A172 (cell line): Measurements from ENCODE around the gene SPSB1. TPM values are rescaled to one million over a fixed set of nuclear protein-coding genes. Genes with fewer than 3 reads are reported as not detected.

Source experiments
- DNase-seq: peaks from one replicate; pipeline ENCODE4 v3.0.0-alpha.2; 2015; ENCODE audit warnings: low spot score
- total RNA-seq: library from RNA; depleted of rRNA; stranded (reverse); fragments of >200 nt; shearing (Covaris generic); gene quantifications from 2 replicates; pipeline ENCODE4 v1.2.3, GENCODE V29; 2014

Gene SPSB1
- total RNA-seq, 1 experiment from 2014 or later, result 8.7 TPM

DNA sequence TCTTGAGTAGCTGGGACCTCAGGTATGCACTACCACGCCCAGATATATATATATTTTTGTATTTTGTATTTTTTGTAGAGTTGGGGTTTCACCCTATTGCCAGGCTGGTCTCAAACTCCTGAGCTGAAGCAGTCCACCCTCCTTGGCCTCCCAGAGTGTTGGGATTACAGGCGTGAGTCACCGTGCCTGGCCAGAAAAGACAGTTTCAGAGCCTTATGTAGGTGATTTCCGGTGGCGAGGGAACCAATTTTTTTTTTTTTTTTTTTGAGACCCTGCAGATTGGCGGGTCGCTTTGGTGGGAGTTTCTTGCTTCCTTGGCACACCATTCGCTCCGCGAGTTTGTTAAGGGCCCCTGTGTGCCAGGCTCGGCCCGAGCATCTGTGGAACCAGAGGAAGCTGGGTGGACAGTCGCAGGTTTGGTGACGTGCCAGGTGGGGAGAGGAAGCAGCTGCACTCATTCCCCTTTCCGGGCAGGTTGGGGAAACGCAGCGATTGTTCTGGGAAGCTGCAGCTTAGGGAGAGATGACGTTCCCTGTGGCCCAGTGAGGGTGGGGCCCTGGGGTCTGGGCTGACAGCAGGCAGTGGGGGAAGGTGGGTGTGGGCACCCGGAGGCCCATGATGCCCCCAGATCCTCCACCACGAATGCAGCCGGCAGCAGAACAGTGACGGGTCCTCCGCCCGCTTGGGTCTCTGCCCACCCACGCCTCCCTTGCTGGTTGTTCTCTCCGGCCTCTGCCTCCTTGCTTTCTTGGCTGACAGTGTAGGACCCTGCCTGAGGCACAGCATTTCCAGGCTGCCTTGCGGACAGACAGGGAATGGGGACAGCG, 25.1 kb downstream of the SPSB1 start:
- DNase-seq, result peak; percentile 68

GRCh38 chr1:9319208-9319788, 26.6 kb downstream of the SPSB1 start:
- no peak for DNase-seq

- no peak for DNase-seq
Measured at GRCh38 chr1:9319789-9320519, 27.3 kb downstream of the SPSB1 start.

DNA sequence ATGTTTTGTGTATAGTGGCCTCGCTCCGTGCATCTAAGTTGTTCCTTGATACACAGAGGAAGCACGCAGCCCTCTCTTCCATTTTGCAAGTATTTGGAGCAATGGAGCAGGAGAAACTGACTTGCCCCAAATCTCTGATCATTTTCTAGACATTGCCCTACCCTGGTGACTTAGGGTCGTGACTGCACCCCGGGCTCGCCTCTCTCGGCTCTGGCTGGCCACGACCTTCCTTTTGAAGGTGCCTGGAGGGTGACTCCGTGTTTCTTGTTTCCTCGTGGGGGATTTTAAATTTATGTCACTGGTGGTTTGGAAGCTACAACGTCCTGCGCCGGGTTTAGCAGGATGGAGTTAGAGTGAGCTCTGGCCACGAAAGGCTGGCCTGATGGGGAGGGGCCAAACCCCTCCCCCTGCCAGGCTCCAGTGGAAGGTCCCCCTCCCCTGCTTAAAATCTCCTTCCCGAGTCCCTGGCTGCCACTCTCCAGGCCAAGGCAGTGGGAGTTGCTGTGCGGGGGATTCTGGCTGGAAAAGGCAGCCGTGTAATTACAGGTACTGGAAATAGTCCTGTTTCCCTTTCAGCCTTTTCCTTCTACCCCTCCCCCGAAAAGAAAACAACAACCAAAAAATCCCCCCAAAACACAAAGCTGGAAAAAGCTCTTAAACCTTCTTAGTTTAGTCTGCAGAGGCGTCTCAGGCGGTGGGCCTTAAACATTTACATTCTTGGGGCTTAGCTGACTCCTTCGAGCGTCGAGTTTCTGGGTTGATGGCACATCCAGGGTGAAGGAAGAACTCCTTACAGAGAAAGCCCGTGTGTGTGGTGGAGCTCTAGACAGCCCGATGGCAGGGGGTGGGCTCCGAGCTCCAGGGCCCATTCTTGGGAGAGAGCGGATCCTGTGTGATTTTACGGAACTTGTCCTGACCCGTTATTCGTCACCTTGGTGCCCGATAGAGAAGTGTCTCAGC, 28.1 kb downstream of the SPSB1 start:
- no peak for DNase-seq

- DNase-seq, result peak; percentile 72
Measured at GRCh38 chr1:9321480-9321849, 28.8 kb downstream of the SPSB1 start.

DNA sequence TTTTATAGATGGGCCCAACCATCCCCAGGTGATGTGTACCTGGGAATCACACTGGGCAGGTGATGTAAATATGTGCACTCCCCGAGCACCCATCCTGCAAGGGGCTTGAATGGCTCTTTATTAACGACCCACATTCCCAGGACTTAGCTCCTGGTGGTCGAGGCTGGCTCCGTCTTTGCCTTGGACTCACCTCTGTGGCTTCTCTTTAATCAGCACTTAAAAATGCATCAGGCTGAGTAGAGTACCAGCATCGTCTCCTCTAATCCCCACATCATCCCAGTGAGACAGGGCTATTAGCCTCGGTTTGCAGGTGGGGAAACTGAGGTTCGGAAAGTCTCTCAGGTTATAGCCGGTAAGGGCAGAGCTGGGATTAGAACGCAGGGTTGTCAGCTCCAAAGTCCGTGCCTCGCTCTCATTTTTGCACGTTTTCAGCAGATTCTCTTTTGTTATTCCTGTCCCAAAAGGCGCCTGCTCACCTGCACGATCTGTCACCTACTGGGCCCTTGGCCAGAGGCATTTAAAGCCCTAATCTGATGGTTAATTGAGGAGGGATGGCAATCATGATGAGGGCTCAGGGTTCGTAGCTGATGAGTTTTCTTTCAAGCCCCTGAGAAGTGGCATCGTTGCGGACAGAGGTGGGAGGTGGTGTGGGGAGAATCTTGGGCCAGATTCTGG, 29.4 kb downstream of the SPSB1 start:
- DNase-seq, result no peak

DNA sequence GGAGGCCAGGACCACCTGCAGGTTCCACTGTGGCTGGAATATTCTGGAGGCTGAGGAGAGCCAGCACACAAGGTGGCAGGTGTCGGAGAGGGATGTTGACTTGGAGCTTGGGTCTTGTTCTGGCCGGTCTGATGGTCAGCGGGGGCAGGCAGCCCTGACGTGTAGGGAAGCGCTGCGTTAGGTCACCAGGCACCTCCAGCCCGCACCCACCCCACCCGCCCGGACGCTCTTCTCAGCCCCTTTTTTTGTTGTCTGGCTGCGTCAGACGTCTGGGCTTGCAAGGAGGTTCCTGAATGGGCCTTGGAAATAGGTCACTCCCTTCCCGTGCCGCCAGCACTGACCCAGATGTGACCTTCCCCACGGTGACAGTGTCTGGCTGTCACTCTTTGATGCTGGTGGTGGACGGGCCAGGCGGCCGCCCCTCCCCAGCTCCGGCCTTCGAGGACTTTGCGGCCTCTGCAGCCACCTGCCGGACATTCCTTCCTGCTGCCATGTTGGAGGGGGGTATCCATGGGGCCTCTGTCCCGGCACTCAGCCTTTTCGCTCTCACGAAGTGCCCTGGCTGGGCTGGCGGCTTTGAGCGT, 30.1 kb downstream of the SPSB1 start:
- no peak for DNase-seq

GRCh38 chr1:9324246-9325096, 31.8 kb downstream of the SPSB1 start:
- no peak for DNase-seq

GRCh38 chr1:9326596-9326995, 33.9 kb downstream of the SPSB1 start:
- DNase-seq, result no peak

GRCh38 chr1:9328201-9328600, 35.5 kb downstream of the SPSB1 start:
- no peak for DNase-seq

DNA sequence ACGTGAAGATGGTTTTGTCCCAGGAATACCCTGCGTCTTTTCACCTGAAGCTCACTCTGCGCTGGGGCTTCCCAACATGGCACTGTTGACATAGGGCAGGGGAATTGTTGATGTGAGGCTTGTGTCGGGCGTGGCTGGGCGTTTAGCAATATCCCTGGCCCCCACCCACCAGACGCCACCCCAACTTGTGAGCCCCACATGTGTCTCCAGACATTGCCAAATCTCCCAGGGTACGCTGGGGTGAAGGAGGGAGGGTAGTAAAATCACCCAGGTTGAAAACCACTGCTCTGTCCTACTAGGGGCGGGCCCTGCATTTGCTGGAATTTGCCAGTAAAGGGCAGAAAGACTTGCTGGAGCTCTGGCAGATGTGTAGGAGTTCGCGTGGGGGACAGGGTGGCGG, 36.0 kb downstream of the SPSB1 start:
- DNase-seq, result no peak

DNA sequence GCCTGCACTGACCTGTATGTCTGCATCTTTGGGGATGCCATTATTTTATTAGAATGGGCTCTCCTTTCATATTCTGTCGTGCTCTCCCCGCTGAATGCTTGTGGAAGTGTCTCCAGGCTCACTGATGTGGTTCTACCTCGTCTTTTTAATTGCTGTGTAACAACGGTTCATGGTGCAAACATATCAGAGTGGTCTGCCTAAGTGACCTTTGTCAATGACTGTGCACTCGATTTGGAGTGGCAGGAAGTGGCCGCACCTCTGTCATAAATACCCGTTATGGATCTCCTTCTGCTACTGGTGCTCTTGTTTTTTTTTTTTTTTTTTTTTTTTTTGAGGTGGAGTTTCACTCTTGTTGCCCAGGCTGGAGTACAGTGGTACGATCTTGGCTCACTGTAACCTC, 38.3 kb downstream of the SPSB1 start:
- no peak for DNase-seq

- DNase-seq, result no peak
Measured at GRCh38 chr1:9331558-9332346, 39.1 kb downstream of the SPSB1 start.

DNA sequence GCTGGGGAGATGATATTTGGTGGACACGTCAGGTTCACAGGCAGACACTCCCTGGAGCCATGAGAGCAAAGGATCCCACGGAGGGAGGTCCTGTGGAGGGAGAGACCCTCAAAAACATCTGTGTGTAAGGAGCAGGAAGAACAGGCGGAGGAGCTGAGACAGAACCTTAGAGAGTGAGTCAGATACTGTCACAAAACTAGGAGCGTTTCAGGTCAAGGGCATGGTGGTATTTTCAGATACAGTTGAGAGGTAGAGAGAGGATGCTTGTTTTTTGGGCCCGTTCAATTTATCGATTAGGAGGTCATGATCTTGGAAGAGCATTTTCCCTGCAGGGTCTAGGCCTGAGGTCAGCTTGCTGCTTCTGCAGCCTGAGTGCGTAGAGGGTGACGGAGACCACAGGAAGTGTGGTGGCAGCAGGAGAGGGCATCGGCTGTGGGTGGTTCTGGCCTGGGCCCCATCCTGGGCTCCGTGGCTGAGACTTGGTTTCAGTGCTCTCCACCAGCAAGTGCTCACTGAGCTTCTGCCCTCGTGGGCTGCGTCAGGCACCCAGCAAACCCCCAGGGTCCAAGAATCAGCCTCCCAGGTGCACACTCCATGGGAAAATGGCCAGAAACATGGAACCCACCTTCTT, 39.9 kb downstream of the SPSB1 start:
- no peak for DNase-seq

- DNase-seq, result no peak
Measured at GRCh38 chr1:9338397-9339246, 45.9 kb downstream of the SPSB1 start.

DNA sequence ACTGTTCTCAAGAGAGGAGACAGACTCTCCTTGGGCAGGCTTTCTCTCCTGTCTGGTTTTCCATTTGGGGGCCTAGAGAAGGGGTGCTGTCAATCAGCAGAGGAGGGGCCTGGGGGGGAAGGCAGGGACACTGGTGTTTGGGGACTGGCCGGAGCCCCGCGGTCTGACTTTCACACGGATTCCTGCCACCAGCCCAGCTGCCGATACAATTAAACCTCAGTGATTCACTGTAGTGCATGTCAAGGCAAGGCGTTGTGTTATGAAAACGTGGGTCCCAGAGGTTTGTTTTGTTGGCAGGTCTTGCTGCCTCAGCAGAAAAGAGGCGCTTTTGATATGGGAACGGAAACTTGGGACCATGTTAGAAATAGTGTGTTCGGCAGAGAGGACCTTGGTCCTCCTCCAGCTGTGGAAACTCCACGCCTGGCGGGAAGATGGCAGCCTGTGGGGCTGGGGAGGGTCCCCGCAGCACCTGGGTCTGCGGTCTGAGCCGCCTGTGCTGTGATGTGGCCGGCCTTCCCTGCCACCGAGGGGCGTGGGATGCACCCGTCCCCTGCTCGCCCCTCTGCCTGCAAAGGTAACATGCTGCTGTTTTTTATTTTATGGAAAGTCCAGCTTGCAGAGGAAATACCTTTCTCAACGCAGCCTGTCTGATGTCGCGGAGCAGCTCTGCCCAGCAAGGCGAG, 47.6 kb downstream of the SPSB1 start:
- no peak for DNase-seq

- no peak for DNase-seq
Measured at GRCh38 chr1:9340864-9341263, 48.2 kb downstream of the SPSB1 start.
